Body of pancreas (tissue), 4 donors: Measurements from ENCODE around the gene SORCS2.

Experiments
- POLR2A ChIP-seq, 3 donors: fragments of 450-650 bp; IDR thresholded peaks; one replicate each; pipeline ENCODE4 v1.6.1; 2016; ENCODE audit warnings: antibody characterized with exemption in 3 of 3, mild to moderate bottlenecking in 2 of 3
- TF ChIP-seq, protein P1 (sequence below), 7 experiments: fragments of 450-650 bp in 4 of 7; fragments of 200-600 bp in 3 of 7; sonication (generic) in 3 of 7; IDR thresholded peaks; one replicate each; pipeline ENCODE4 v1.5.1; 2016 to 2019; ENCODE audit warnings: antibody characterized with exemption in 7 of 7

DNA sequence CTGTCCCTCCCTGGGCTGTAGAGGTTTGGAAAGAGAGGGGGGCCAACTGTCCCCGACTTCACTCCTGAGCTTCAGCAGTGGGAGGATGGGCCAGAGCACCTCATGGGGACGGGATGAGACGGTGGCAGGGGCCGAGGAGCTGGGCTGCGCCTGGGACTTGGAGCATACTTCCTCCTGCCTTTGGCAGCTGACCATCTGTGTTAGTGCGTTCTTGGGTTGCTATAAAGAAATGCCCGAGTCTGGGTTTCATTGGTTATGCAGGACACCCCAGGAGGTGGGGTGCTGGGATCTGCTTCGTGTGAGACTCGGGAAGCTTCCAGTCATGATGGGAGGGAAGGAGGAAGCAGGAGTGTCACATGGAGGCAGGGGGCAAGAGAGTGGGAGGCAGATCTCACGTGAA, 235.0 kb downstream of the SORCS2 start:
- TF ChIP-seq POLR2A (IDR thresholded peaks at IDR 0.05), result no peak
- TF ChIP-seq, protein P1, sequence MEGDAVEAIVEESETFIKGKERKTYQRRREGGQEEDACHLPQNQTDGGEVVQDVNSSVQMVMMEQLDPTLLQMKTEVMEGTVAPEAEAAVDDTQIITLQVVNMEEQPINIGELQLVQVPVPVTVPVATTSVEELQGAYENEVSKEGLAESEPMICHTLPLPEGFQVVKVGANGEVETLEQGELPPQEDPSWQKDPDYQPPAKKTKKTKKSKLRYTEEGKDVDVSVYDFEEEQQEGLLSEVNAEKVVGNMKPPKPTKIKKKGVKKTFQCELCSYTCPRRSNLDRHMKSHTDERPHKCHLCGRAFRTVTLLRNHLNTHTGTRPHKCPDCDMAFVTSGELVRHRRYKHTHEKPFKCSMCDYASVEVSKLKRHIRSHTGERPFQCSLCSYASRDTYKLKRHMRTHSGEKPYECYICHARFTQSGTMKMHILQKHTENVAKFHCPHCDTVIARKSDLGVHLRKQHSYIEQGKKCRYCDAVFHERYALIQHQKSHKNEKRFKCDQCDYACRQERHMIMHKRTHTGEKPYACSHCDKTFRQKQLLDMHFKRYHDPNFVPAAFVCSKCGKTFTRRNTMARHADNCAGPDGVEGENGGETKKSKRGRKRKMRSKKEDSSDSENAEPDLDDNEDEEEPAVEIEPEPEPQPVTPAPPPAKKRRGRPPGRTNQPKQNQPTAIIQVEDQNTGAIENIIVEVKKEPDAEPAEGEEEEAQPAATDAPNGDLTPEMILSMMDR (IDR thresholded peaks at IDR 0.05), result no peak
